K562 (cell line): Measurements from ENCODE around the gene WNK2. TPM values are rescaled to one million over a fixed set of nuclear protein-coding genes. Genes with fewer than 3 reads are reported as not detected.

ENCODE experiments used
- ATAC-seq: fragments of 200-7000 bp; cut with Tn5 transposase; 3 replicates; pipeline ENCODE4 v1.9.1; 2020; ENCODE audit warnings: moderate library complexity
- BruUV-seq: library from RNA; stranded (reverse); fragments of 400-500 nt; replicated peaks from 2 replicates; lab custom pipeline; 2021; lab: Mats Ljungman, UMichigan
- CTCF ChIA-PET: fragments of 300-600 bp; formaldehyde crosslinking; extraction: SDS; loops from one replicate; lab custom pipeline; 2021; ENCODE audit warnings: low intra/inter-chr PET ratio; lab: Yijun Ruan, JAX
- POLR2A ChIA-PET: fragments of 300-600, 350-650 bp; sonication (Branson Sonifier 250); formaldehyde crosslinking; extraction: SDS; loops from one replicate; lab custom pipeline; 2021; ENCODE audit warnings: antibody characterized with exemption, inconsistent platforms; lab: Yijun Ruan, JAX
- DNase-seq, 4 experiments: peaks; one replicate each; pipeline versions ENCODE4 v3.0.0 to v3.0.0-alpha.2; 2011 to 2018; ENCODE audit warnings: low spot score in 3 of 4, mixed read lengths in 3 of 4; ENCODE audit errors: extremely low read depth in 1 of 4
- FAIRE-seq: peaks from 2 replicates; lab custom pipeline; 2011; peaks lifted over from hg19 to GRCh38; lab: Jason Lieb, UNC
- H2AFZ ChIP-seq: 2 replicates; pipeline ENCODE4 v1.6.0; 2011; ENCODE audit warnings: low read depth, low read length, control low read depth, inconsistent platforms
- H3K27ac ChIP-seq: fragments of 200-600 bp; 3 replicates; pipeline ENCODE4 v1.8.0; 2011; ENCODE audit warnings: low read depth, mild to moderate bottlenecking, control low read depth, inconsistent platforms, low read length, moderate library complexity, mixed read lengths; ENCODE audit errors: extremely low read depth
- H3K27me3 ChIP-seq, 2 experiments: fragments of 300-600 bp in 1 of 2; 2 replicates in 1 of 2; 3 replicates in 1 of 2; pipeline versions ENCODE4 v1.6.0 to v1.8.0; 2011; ENCODE audit warnings: inconsistent platforms in 2 of 2, low read length in 2 of 2, mild to moderate bottlenecking in 1 of 2, mixed read lengths in 1 of 2, moderate library complexity in 1 of 2; ENCODE audit not compliant: control insufficient read depth in 2 of 2, insufficient read depth in 2 of 2
- H3K36me3 ChIP-seq: fragments of 300-600 bp; 3 replicates; pipeline ENCODE4 v1.8.0; 2011; ENCODE audit warnings: mild to moderate bottlenecking, low read length, inconsistent platforms; ENCODE audit not compliant: control insufficient read depth, insufficient read depth
- H3K4me1 ChIP-seq, 2 experiments: fragments of 200-600 bp in 1 of 2; replicated peaks in 1 of 2; 2 replicates in 1 of 2; 3 replicates in 1 of 2; pipeline versions ENCODE4 v1.5.1 to v1.8.0; 2011; ENCODE audit warnings: inconsistent platforms in 2 of 2, low read length in 2 of 2, mild to moderate bottlenecking in 1 of 2, mixed read lengths in 1 of 2, moderate library complexity in 1 of 2; ENCODE audit not compliant: control insufficient read depth in 2 of 2, insufficient read depth in 2 of 2
- H3K4me2 ChIP-seq: 2 replicates; pipeline ENCODE4 v1.6.1; 2011; ENCODE audit warnings: low read length, control low read depth, inconsistent platforms, mixed read lengths; ENCODE audit not compliant: insufficient read depth
- H3K4me3 ChIP-seq: fragments of 200-600 bp; sonication (generic), shearing (Covaris generic); 2 replicates; pipeline ENCODE4 v1.5.1; 2016; ENCODE audit warnings: control low read depth, inconsistent platforms
- H3K79me2 ChIP-seq: fragments of 200-600 bp; 3 replicates; pipeline ENCODE4 v1.8.0; 2011; ENCODE audit warnings: low read length, inconsistent platforms; ENCODE audit not compliant: control insufficient read depth, insufficient read depth
- H3K9ac ChIP-seq, 2 experiments: 2 replicates each; pipeline versions ENCODE4 v1.6.0 to v1.6.1; 2011; ENCODE audit warnings: low read depth in 2 of 2, low read length in 2 of 2, control low read depth in 1 of 2, inconsistent platforms in 1 of 2, mild to moderate bottlenecking in 1 of 2, mixed read lengths in 1 of 2; ENCODE audit not compliant: insufficient read depth in 1 of 2
- H3K9me1 ChIP-seq: one replicate; pipeline ENCODE4 v1.6.0; 2011; ENCODE audit warnings: inconsistent platforms, mild to moderate bottlenecking, low read length, moderate library complexity; ENCODE audit not compliant: control insufficient read depth, insufficient read depth
- H3K9me3 ChIP-seq: replicated peaks from 2 replicates; pipeline ENCODE4 v1.5.1; 2011; ENCODE audit warnings: low read depth, low read length, inconsistent platforms; ENCODE audit not compliant: control insufficient read depth, insufficient read depth
- H4K20me1 ChIP-seq: replicated peaks from 2 replicates; pipeline ENCODE4 v1.6.1; 2011; ENCODE audit warnings: low read length, inconsistent platforms, mixed read lengths; ENCODE audit not compliant: control insufficient read depth, insufficient read depth
- BMI1 ChIP-seq: fragments of 150-350 bp; IDR thresholded peaks from 2 replicates; pipeline ENCODE4 v1.6.1; 2014; ENCODE audit warnings: low read length
- HSF4 ChIP-seq: fragments of 250-450 bp; sonication (Bioruptor Pico); IDR thresholded peaks from 2 replicates; pipeline ENCODE4 v2.1.2; 2022; ENCODE audit warnings: mild to moderate bottlenecking, moderate library complexity, borderline replicate concordance
- LARP7 ChIP-seq: fragments of 450-650 bp; IDR thresholded peaks from 2 replicates; pipeline ENCODE4 v1.6.1; 2016
- NFXL1 ChIP-seq: fragments of 450-650 bp; formaldehyde crosslinking; IDR thresholded peaks from 2 replicates; pipeline ENCODE4 v1.4.0; 2021; ENCODE audit warnings: mild to moderate bottlenecking
- PHB ChIP-seq: fragments of 250-450 bp; sonication (Bioruptor Pico); IDR thresholded peaks from 2 replicates; pipeline ENCODE4 v1.5.0; 2021
- RBBP5 ChIP-seq: fragments of 200-600 bp; sonication (generic); IDR thresholded peaks from 2 replicates; pipeline ENCODE4 v1.6.1; 2012; ENCODE audit warnings: borderline replicate concordance, mild to moderate bottlenecking, low read length, control low read depth, inconsistent platforms; ENCODE audit not compliant: insufficient read depth, poor library complexity, severe bottlenecking
- RBM22 ChIP-seq: fragments of 200-400 bp; formaldehyde crosslinking; IDR thresholded peaks from 2 replicates; pipeline ENCODE4 v1.6.1; 2018; ENCODE audit warnings: low read length, low read depth; ENCODE audit not compliant: poor library complexity, severe bottlenecking
- RBM34 ChIP-seq: fragments of 200-400 bp; formaldehyde crosslinking; IDR thresholded peaks from 2 replicates; pipeline ENCODE4 v1.6.1; 2018; ENCODE audit warnings: low read length, borderline replicate concordance; ENCODE audit not compliant: insufficient read depth
- SMARCA4 ChIP-seq: fragments of 450-650 bp; IDR thresholded peaks from 2 replicates; pipeline ENCODE4 v1.6.1; 2016
- SMARCB1 ChIP-seq: IDR thresholded peaks from 2 replicates; pipeline ENCODE4 v1.6.1; 2011; ENCODE audit warnings: improper control_type of control experiment, low read depth; ENCODE audit not compliant: insufficient read length
- ZNF507 ChIP-seq: conservative IDR thresholded peaks from 2 replicates; pipeline ENCODE4 v1.6.1; 2017; ENCODE audit warnings: missing genetic modification characterization, missing compliant biosample characterization
- ZNF699 ChIP-seq: fragments of 250-450 bp; sonication (Bioruptor Pico); IDR thresholded peaks from 2 replicates; pipeline ENCODE4 v1.8.0; 2021; ENCODE audit warnings: mild to moderate bottlenecking, moderate library complexity; ENCODE audit not compliant: insufficient replicate concordance
- WGBS: fragments of 100-300 bp; shearing (Covaris generic); methylation state at CpG from one replicate; pipeline ENCODE4 v1.1.6; 2016; ENCODE audit warnings: low coverage, mixed read lengths; ENCODE audit not compliant: insufficient coverage; ENCODE audit errors: missing lambda C conversion rate; 5-methylcytosine and 5-hydroxymethylcytosine counted together
- in situ Hi-C: fragments of 300-500 bp; cut with MboI; formaldehyde crosslinking; loops from 4 replicates; pipeline ENCODE4 v1.15.0; 2018; ENCODE audit warnings: inconsistent platforms, mixed read lengths
- intact Hi-C: fragments of 100-400 bp; cut with micrococcal nuclease; formaldehyde crosslinking; loops from 2 replicates; pipeline ENCODE4 v1.14.2; 2022
- polyA plus RNA-seq, 8 experiments: library from polyadenylated mRNA; depleted of rRNA in 4 of 8; stranded (reverse) in 5 of 8; unstranded in 3 of 8; fragments of >200 nt; fragmentation: Nextera tagmentation in 2 of 8; fragmentation: Illumina TruSeq in 1 of 8; extraction: Ambion mirVana in 2 of 8; extraction: Trizol in 1 of 8; gene quantifications; 2 replicates each; pipeline versions ENCODE4 v1.2.1 to v1.2.3, GENCODE V29; 2011 to 2014; ENCODE audit warnings: inconsistent platforms in 1 of 8, missing spikeins in 1 of 8
- total RNA-seq, 7 experiments: library from RNA; depleted of rRNA in 6 of 7; stranded (reverse); fragments of >200 nt in 6 of 7; fragmentation: Illumina TruSeq in 2 of 7; extraction: Trizol in 2 of 7; gene quantifications; 2 replicates each; pipeline versions ENCODE4 v1.2.1 to v1.2.3, GENCODE V29; 2011 to 2021; ENCODE audit warnings: low replicate concordance in 1 of 7
- TF ChIP-seq, protein P1 (sequence below): fragments of 450-650 bp; formaldehyde crosslinking; IDR thresholded peaks from 2 replicates; pipeline ENCODE4 v1.4.0; 2020; ENCODE audit warnings: mild to moderate bottlenecking, moderate library complexity
- TF ChIP-seq, protein P2 (sequence below): sonication (generic); formaldehyde crosslinking; IDR thresholded peaks from 2 replicates; pipeline ENCODE4 v1.8.0; 2023; ENCODE audit warnings: mild to moderate bottlenecking, missing genetic modification reagents
- TF ChIP-seq, protein P3 (sequence below): fragments of 250-450 bp; sonication (Bioruptor Pico); IDR thresholded peaks from 2 replicates; pipeline ENCODE4 v1.8.0; 2021; ENCODE audit warnings: moderate library complexity, mild to moderate bottlenecking, inconsistent platforms

WNK2 gene
- total and polyA plus RNA-seq, 9 of the 15 experiments (the other 6 are each of a cell fraction or from before 2014, with no cell fraction given): 0.36 to 3.3 (median 0.64) TPM; not detected in 2

DNA sequence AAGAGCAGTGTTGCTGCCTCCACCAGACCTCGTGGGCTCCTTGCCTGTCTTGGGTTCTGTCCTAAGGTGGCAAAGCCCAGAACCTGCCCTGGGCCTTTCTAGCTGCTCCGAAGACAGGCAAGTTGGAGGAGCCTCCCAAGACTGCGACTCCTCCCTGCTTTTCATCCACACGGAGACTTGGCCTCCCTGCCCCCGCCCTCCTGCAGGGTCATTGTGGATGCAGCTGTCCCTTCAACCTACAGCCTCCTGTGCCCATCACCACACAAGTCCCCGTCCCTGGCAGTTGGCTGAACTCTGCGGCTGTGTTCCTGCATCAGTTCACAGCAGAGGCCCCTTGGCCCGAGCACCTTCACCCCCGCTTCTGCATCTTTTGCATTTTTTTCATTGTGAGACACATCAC, 59.2 kb downstream of the WNK2 start:
- Histone ChIP-seq H3K9me1 (no peaks in the 10 kb centered on the region), H3K36me3 (no peaks in the 10 kb centered on the region), H3K9me3 (no peaks in the 10 kb centered on the region), H3K27me3 (peaks cover 22 to 83% of the 10 kb centered on the region in 2 experiments; a peak in 4 of 5 replicates), H3K79me2 (no peaks in the 10 kb centered on the region), H3K9ac (no peak overlapping the region), H2AFZ (no peak overlapping the region), H4K20me1 (peaks cover 11% of the 10 kb centered on the region; the same call in 1 of the 2 replicates), H3K4me2 (no peak overlapping the region), H3K4me1 (no peaks in the 10 kb centered on the region; a peak in 1 of 5 replicates), H3K4me3 (no peak overlapping the region), H3K27ac (no peak overlapping the region)
- no peak for ATAC-seq
- no peak for FAIRE-seq
- DNase-seq: no peak
- WGBS: 15% methylated on average over 9 of the region's 9 CpGs
- in situ Hi-C loops: no loop called here
- POLR2A ChIA-PET: interaction anchor here (0.5 to 1.6 kb wide), 2 partner anchors 13 to 36 kb away, joined by 3 to 5 read pairs; no protein-coding TSS in a partner anchor
- no TSS peak for BruUV-seq
- intact Hi-C loops: no loop called here
- TF ChIP-seq NFXL1 (CRISPR knock-in tag) (no peak), LARP7 (no peak), PHB (CRISPR knock-in tag) (no peak), RBBP5 (no peak)
- CTCF ChIA-PET: no interaction called here

DNA sequence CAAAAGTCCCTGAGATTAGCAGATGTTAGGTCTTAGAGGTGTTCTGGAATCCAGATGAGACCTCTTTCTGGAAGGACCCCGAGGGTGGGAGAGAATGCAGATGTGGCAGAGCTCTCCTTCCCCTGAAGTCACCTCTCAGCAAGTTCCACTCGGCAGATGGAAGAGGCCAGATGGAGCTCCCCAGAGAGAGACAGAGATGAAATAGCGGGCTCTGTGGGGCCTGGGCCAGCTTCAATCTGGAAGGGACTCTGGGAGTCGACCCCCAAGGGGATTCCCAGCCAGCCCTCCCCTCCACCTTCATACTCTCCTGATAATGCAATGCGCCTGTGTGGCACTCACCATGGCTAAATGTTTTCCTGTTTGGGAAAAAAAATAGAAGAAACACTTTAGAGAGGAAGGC, 60.2 kb downstream of the WNK2 start:
- CTCF ChIA-PET: no interaction called here
- WGBS: 18% methylated on average over 4 of the region's 5 CpGs
- Histone ChIP-seq H3K4me1 (no peaks in the 10 kb centered on the region; a peak in 1 of 5 replicates), H3K9me3 (no peaks in the 10 kb centered on the region), H3K27me3 (peaks cover 22 to 79% of the 10 kb centered on the region in 2 experiments; a peak in 4 of 5 replicates), H3K4me2 (no peak overlapping the region), H4K20me1 (peaks cover 17% of the 10 kb centered on the region; the same call in 1 of the 2 replicates), H3K36me3 (no peaks in the 10 kb centered on the region), H3K27ac (no peak overlapping the region)
- intact Hi-C loops: no loop called here
- DNase-seq (no peak), ATAC-seq (no peak)
- POLR2A ChIA-PET: no interaction called here
- TF ChIP-seq SMARCB1 (no peak), ZNF699 (no peak), ZNF507 (tag) (no peak), HSF4 (CRISPR knock-in tag) (no peak), RBM34 (no peak), RBM22 (no peak), BMI1 (no peak), SMARCA4 (no peak)
- TF ChIP-seq, protein P1, sequence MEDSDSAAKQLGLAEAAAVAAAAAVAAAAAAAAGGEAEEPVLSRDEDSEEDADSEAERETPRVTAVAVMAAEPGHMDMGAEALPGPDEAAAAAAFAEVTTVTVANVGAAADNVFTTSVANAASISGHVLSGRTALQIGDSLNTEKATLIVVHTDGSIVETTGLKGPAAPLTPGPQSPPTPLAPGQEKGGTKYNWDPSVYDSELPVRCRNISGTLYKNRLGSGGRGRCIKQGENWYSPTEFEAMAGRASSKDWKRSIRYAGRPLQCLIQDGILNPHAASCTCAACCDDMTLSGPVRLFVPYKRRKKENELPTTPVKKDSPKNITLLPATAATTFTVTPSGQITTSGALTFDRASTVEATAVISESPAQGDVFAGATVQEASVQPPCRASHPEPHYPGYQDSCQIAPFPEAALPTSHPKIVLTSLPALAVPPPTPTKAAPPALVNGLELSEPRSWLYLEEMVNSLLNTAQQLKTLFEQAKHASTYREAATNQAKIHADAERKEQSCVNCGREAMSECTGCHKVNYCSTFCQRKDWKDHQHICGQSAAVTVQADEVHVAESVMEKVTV: no peak
- TF ChIP-seq, protein P2, sequence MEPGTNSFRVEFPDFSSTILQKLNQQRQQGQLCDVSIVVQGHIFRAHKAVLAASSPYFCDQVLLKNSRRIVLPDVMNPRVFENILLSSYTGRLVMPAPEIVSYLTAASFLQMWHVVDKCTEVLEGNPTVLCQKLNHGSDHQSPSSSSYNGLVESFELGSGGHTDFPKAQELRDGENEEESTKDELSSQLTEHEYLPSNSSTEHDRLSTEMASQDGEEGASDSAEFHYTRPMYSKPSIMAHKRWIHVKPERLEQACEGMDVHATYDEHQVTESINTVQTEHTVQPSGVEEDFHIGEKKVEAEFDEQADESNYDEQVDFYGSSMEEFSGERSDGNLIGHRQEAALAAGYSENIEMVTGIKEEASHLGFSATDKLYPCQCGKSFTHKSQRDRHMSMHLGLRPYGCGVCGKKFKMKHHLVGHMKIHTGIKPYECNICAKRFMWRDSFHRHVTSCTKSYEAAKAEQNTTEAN: no peak
- TF ChIP-seq, protein P3, sequence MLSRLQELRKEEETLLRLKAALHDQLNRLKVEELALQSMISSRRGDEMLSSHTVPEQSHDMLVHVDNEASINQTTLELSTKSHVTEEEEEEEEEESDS (CRISPR knock-in tag): no peak
- TF ChIP-seq, all 486 proteins: peak for 0
- no peak overlapping the region for H2AFZ ChIP-seq
- no peaks in the 10 kb centered on the region for H3K9me1 ChIP-seq
- no peak for FAIRE-seq
- BruUV-seq: no TSS peak
- no peak overlapping the region for H3K9ac ChIP-seq
- no peak overlapping the region for H3K4me3 ChIP-seq
- H3K79me2 ChIP-seq: no peaks in the 10 kb centered on the region
- in situ Hi-C loops: no loop called here
